Heart right ventricle (tissue), 16 donors: ENCODE results near the gene PDIA5. TPM values are rescaled to one million over a fixed set of nuclear protein-coding genes. Genes with fewer than 3 reads are reported as not detected.

Experiments
- ATAC-seq, 8 donors: fragments of 200-7000 bp; cut with Tn5 transposase; one replicate each; pipeline ENCODE4 v1.9.1; 2020; ENCODE audit warnings: mild to moderate bottlenecking in 8 of 8, moderate library complexity in 8 of 8, moderate number of reproducible peaks in 1 of 8
- DNase-seq, 2 donors: peaks; one replicate each; pipeline ENCODE4 v3.0.0-alpha.2; 2020
- H3K27ac ChIP-seq, 10 donors: fragments of 200-600 bp; sonication (generic) in 2 of 10; one replicate each; pipeline versions ENCODE4 v1.5.0 to v1.8.0; 2020 to 2022; ENCODE audit warnings: mild to moderate bottlenecking in 3 of 10
- H3K27me3 ChIP-seq, 7 donors: fragments of 200-600 bp; one replicate each; pipeline ENCODE4 v1.8.0; 2021 to 2022; ENCODE audit warnings: mild to moderate bottlenecking in 2 of 7
- H3K36me3 ChIP-seq, 9 donors: fragments of 200-600 bp; sonication (generic) in 1 of 9; one replicate each; pipeline versions ENCODE4 v1.5.0 to v1.8.0; 2020 to 2022; ENCODE audit warnings: mild to moderate bottlenecking in 2 of 9
- H3K4me1 ChIP-seq, 9 donors: fragments of 200-600 bp; sonication (generic) in 1 of 9; one replicate each; pipeline versions ENCODE4 v1.5.0 to v1.8.0; 2020 to 2022; ENCODE audit warnings: mild to moderate bottlenecking in 4 of 9
- H3K4me3 ChIP-seq, 10 donors: fragments of 200-600 bp; sonication (generic) in 2 of 10; one replicate each; pipeline versions ENCODE4 v1.5.0 to v1.8.0; 2020 to 2022; ENCODE audit warnings: mild to moderate bottlenecking in 7 of 10, moderate library complexity in 2 of 10
- H3K9me3 ChIP-seq, 11 donors: fragments of 200-600 bp in 10 of 11; sonication (generic) in 2 of 11; one replicate each; pipeline versions ENCODE4 v1.5.0 to v1.8.0; 2013 to 2022; ENCODE audit warnings: mild to moderate bottlenecking in 2 of 11, control low read depth in 1 of 11, moderate library complexity in 1 of 11
- CTCF ChIP-seq, 9 donors: fragments of 200-600 bp; sonication (generic) in 2 of 9; IDR thresholded peaks; one replicate each; pipeline versions ENCODE4 v1.5.0 to v1.8.0; 2021 to 2022; ENCODE audit warnings: antibody characterized with exemption in 9 of 9, mild to moderate bottlenecking in 5 of 9, moderate library complexity in 1 of 9
- WGBS, 2 donors: extraction: QIAGEN DNeasy Blood & Tissue Kit; methylation state at CpG; one replicate each; pipeline ENCODE4 v1.1.7; 2013; ENCODE audit warnings: inconsistent platforms in 1 of 2; 5-methylcytosine and 5-hydroxymethylcytosine counted together
- intact Hi-C, 10 donors: fragments of 100-400 bp; cut with DNase I; formaldehyde crosslinking; loops; one replicate each; pipeline versions ENCODE4 v1.11.1 to v1.14.2; 2022
- polyA plus RNA-seq, 2 donors: library from polyadenylated mRNA; stranded (reverse); fragments of 200-250 nt; gene quantifications; one replicate each; pipeline ENCODE4 v1.2.3, GENCODE V29; 2013
- total RNA-seq, 10 donors: library from RNA; stranded (reverse); fragmentation: NEBNext Ultra II Directional in 3 of 10; extraction: Animal tissue kit (Norgen Biotek cat#: 25700) in 3 of 10; gene quantifications; one replicate each; pipeline versions ENCODE4 v1.2.1 to v1.2.4, GENCODE V29; 2021 to 2023
- donor health status: Arrhythmogenic right ventricular cardiomyopathy.
- donor health status: ischemic (EF 13 %, LVEDD 7.1; RV severe dilation, severe dysfunction).
- donor health status: healthy with polysubstance abuse.
- donor health status: DM: no; HTN: yes; CAD: no.
- donor health status: DM: no; HTN: no; CAD: no.
- donor health status: ischemic (EF 25% LVEDD 6.9; RV normal size, moderate dysfunction).
- donor health status: ischemic (EF 25% LVEDD 5.7; RV mildly dilated, moderate dysfunction).
- donor health status: healthy.
- donor health status: DM: yes; HTN: yes; CAD: no.
- donor health status: Ischemic cardiomyopathy.
- donor health status: ischemic (EF 35%, LVEDD 5.7; RV mildly dilated, moderate dysfunction).
- donor health status: nonischemic (EF 11% LVEDD 7.7; RV severe dilation, severe dysfunction).
- donor health status: DM: yes; HTN: yes; CAD: no.
- donor health status: PGD.
- donor health status: ischemic (EF 29% LVEDD 5.4; RV normal size, mild dysfunction).
- donor health status: nonischemic (EF 23%, LVEDD 6.1; RV moderate dilation, normal function).

The PDIA5 gene
- total and polyA plus RNA-seq, 12 donors: 4.2 to 14.6 (median 6.3) TPM

GRCh38 chr3:123028233-123028828 lies 38.5 kb upstream of the PDIA5 start:
- peak; percentile 29 to 71 (median 55) for TF ChIP-seq CTCF (IDR thresholded peaks at IDR 0.05)
- Histone ChIP-seq H3K27ac (peak overlapping the region in 7 of 10 donors; percentile 8 to 75 (median 53)), H3K4me3 (peak overlapping the region; percentile 40 to 82 (median 68)), H3K27me3 (peaks cover 0 to 82% (median 17%) of the 10 kb centered on the region in 7 donors), H3K4me1 (peaks cover 9 to 47% (median 30%) of the 10 kb centered on the region in 9 donors), H3K9me3 (no peaks in the 10 kb centered on the region), H3K36me3 (no peaks in the 10 kb centered on the region)
- ATAC-seq (peak; percentile 7 to 62 (median 50)), DNase-seq (peak in 1 of 2 donors; percentile 46)
- intact Hi-C loops: loop anchor here in 9 of 10 donors (1.0 to 10.0 kb wide), 11 partner anchors 46 to 1484 kb away; partner anchors contain the start of gene POLQ (in 1 of the 9)
- WGBS, 2 donors: 2 to 3% methylated on average over 21 of the region's 21 CpGs

GRCh38 chr3:123031051-123031450 lies 35.8 kb upstream of the PDIA5 start:
- peaks cover 0 to 55% (median 13%) of the 10 kb centered on the region in 7 donors for H3K27me3 ChIP-seq
- no peak for TF ChIP-seq CTCF (IDR thresholded peaks at IDR 0.05)
- DNase-seq (no peak), ATAC-seq (no peak)
- 63 to 66% methylated on average over 4 of the region's 4 CpGs for WGBS, 2 donors
- peaks cover 9 to 44% (median 29%) of the 10 kb centered on the region in 9 donors for H3K4me1 ChIP-seq
- no peaks in the 10 kb centered on the region for H3K9me3 ChIP-seq
- no peak overlapping the region for H3K4me3 ChIP-seq
- intact Hi-C loops: loop anchor here in 5 of 10 donors (10.0 kb wide), 3 partner anchors 174 to 276 kb away; partner anchors contain the start of gene SEC22A (in 1 of the 5)
- H3K36me3 ChIP-seq: no peaks in the 10 kb centered on the region
- H3K27ac ChIP-seq: no peak overlapping the region

- intact Hi-C loops: loop anchor here in 5 of 10 donors (10.0 kb wide), 3 partner anchors 173 to 277 kb away; partner anchors contain the start of gene SEC22A (in 1 of the 5)
- no peak for ATAC-seq
- no peak for DNase-seq
- H3K27me3 ChIP-seq: peaks cover 0 to 45% (median 4%) of the 10 kb centered on the region in 7 donors
- no peak for TF ChIP-seq CTCF (IDR thresholded peaks at IDR 0.05)
- H3K4me1 ChIP-seq: peaks cover 5 to 34% (median 24%) of the 10 kb centered on the region in 9 donors
- H3K4me3 ChIP-seq: no peak overlapping the region
- H3K9me3 ChIP-seq: no peaks in the 10 kb centered on the region
- 84 to 88% methylated on average over 3 of the region's 3 CpGs for WGBS, 2 donors
- no peak overlapping the region for H3K27ac ChIP-seq
- H3K36me3 ChIP-seq: no peaks in the 10 kb centered on the region
Observed at GRCh38 chr3:123032057-123032456, 34.8 kb upstream of the PDIA5 start.

GRCh38 chr3:123034120-123034519 lies 32.7 kb upstream of the PDIA5 start:
- WGBS, 2 donors: 90 to 91% methylated on average over 5 of the region's 5 CpGs
- intact Hi-C loops: loop anchor here in 5 of 10 donors (10.0 kb wide), 3 partner anchors 171 to 279 kb away; partner anchors contain the start of gene SEC22A (in 1 of the 5)
- Histone ChIP-seq H3K27me3 (peaks cover 0 to 25% (median 0%) of the 10 kb centered on the region in 7 donors), H3K27ac (no peak overlapping the region), H3K9me3 (no peaks in the 10 kb centered on the region), H3K36me3 (no peaks in the 10 kb centered on the region), H3K4me1 (peaks cover 0 to 15% (median 9%) of the 10 kb centered on the region in 9 donors), H3K4me3 (no peak overlapping the region)
- ATAC-seq: no peak
- no peak for TF ChIP-seq CTCF (IDR thresholded peaks at IDR 0.05)
- no peak for DNase-seq
